GM12878 (cell line): ENCODE data around the gene BBOX1. TPM values are rescaled to one million over a fixed set of nuclear protein-coding genes. Genes with fewer than 3 reads are reported as not detected.

Source experiments
- ATAC-seq: fragments of 200-7000 bp; cut with Tn5 transposase; 3 replicates; pipeline ENCODE4 v1.9.1; 2020; ENCODE audit warnings: mild to moderate bottlenecking, moderate library complexity
- BruUV-seq: library from RNA; stranded (reverse); fragments of 400-500 nt; replicated peaks from 2 replicates; lab custom pipeline; 2021; lab: Mats Ljungman, UMichigan
- CTCF ChIA-PET: fragments of 300-600 bp; sonication (Branson Sonifier 250); formaldehyde crosslinking; extraction: SDS; loops from one replicate; lab custom pipeline; 2021; ENCODE audit warnings: inconsistent platforms; lab: Yijun Ruan, JAX
- POLR2A ChIA-PET: fragments of 350-600 bp; formaldehyde crosslinking; extraction: SDS; loops from one replicate; lab custom pipeline; 2021; ENCODE audit warnings: inconsistent platforms; lab: Charles Lee
- RAD21 ChIA-PET: fragments of 300-600 bp; sonication (Branson Sonifier 250); formaldehyde crosslinking; loops from one replicate; lab custom pipeline; 2023; ENCODE audit warnings: antibody characterized with exemption; ENCODE audit not compliant: unreplicated experiment; lab: Charles Lee
- SMC1A ChIA-PET: fragments of 300-600 bp; sonication (Branson Sonifier 250); formaldehyde crosslinking; loops from one replicate; lab custom pipeline; 2023; ENCODE audit not compliant: unreplicated experiment, uncharacterized antibody; lab: Charles Lee
- DNase-seq: peaks from one replicate; pipeline ENCODE4 v3.0.0-alpha.2; 2011; ENCODE audit warnings: low read depth, low spot score
- FAIRE-seq: peaks from 3 replicates; lab custom pipeline; 2011; peaks lifted over from hg19 to GRCh38; lab: Jason Lieb, UNC
- H2AFZ ChIP-seq: 2 replicates; pipeline ENCODE4 v1.6.0; 2011; ENCODE audit warnings: low read depth, low read length, control low read depth; ENCODE audit not compliant: control insufficient read depth
- H3K27ac ChIP-seq: 2 replicates; pipeline ENCODE4 v1.5.1; 2011; ENCODE audit warnings: control low read depth; ENCODE audit not compliant: control insufficient read depth, insufficient read depth
- H3K27me3 ChIP-seq, 2 experiments: replicated peaks in 1 of 2; 2 replicates each; pipeline versions ENCODE4 v1.6.0 to v1.6.1; 2011; ENCODE audit warnings: low read length in 1 of 2; ENCODE audit not compliant: control insufficient read depth in 2 of 2, insufficient read depth in 2 of 2
- H3K36me3 ChIP-seq, 2 experiments: 2 replicates each; pipeline ENCODE4 v1.5.1; 2011; ENCODE audit warnings: low read length in 1 of 2; ENCODE audit not compliant: control insufficient read depth in 2 of 2, insufficient read depth in 2 of 2
- H3K4me1 ChIP-seq: 2 replicates; pipeline ENCODE4 v1.6.1; 2011; ENCODE audit warnings: mild to moderate bottlenecking, low read length, moderate library complexity, mixed read lengths; ENCODE audit not compliant: control insufficient read depth, insufficient read depth
- H3K4me2 ChIP-seq: 2 replicates; pipeline ENCODE4 v1.6.0; 2011; ENCODE audit warnings: control low read depth; ENCODE audit not compliant: control insufficient read depth, insufficient read depth
- H3K4me3 ChIP-seq: fragments of 200-600 bp; sonication (generic); 2 replicates; pipeline ENCODE4 v1.5.1; 2016
- H3K79me2 ChIP-seq: 2 replicates; pipeline ENCODE4 v1.6.0; 2011; ENCODE audit warnings: low read length; ENCODE audit not compliant: control insufficient read depth, insufficient read depth
- H3K9ac ChIP-seq: 2 replicates; pipeline ENCODE4 v1.8.0; 2011; ENCODE audit warnings: low read length, control low read depth, mixed read lengths; ENCODE audit not compliant: control insufficient read depth, insufficient read depth
- H3K9me3 ChIP-seq: replicated peaks from 3 replicates; pipeline ENCODE4 v1.5.1; 2011; ENCODE audit warnings: mild to moderate bottlenecking, low read length; ENCODE audit not compliant: control insufficient read depth, insufficient read depth
- H4K20me1 ChIP-seq: 2 replicates; pipeline ENCODE4 v1.6.0; 2011; ENCODE audit not compliant: control insufficient read depth, insufficient read depth
- BCL11A ChIP-seq: IDR thresholded peaks from 2 replicates; pipeline ENCODE4 v1.6.1; 2011; ENCODE audit warnings: low read depth, low read length
- CBFB ChIP-seq: IDR thresholded peaks from 2 replicates; pipeline ENCODE4 v1.6.1; 2016; ENCODE audit warnings: antibody characterized with exemption, low read depth
- CHD1 ChIP-seq: IDR thresholded peaks from 2 replicates; pipeline ENCODE4 v1.6.1; 2012; ENCODE audit warnings: low read depth, low read length, improper control_type of control experiment
- EP300 ChIP-seq, 2 experiments: fragments of 150-350 bp in 1 of 2; IDR thresholded peaks; 2 replicates each; pipeline ENCODE4 v1.6.1; 2011 to 2012; ENCODE audit warnings: low read depth in 2 of 2, low read length in 2 of 2, borderline replicate concordance in 1 of 2, improper control_type of control experiment in 1 of 2, inconsistent platforms in 1 of 2; ENCODE audit not compliant: control insufficient read depth in 1 of 2
- HDGF ChIP-seq: fragments of 450-650 bp; IDR thresholded peaks from 2 replicates; pipeline ENCODE4 v1.6.1; 2016; ENCODE audit warnings: antibody characterized with exemption
- IRF4 ChIP-seq: IDR thresholded peaks from 2 replicates; pipeline ENCODE4 v1.6.1; 2011; ENCODE audit warnings: low read depth, low read length
- IRF5 ChIP-seq: fragments of 450-650 bp; IDR thresholded peaks from 2 replicates; pipeline ENCODE4 v1.6.1; 2017; ENCODE audit warnings: borderline replicate concordance
- NFXL1 ChIP-seq: fragments of 450-650 bp; IDR thresholded peaks from 2 replicates; pipeline ENCODE4 v1.6.1; 2017; ENCODE audit warnings: antibody characterized with exemption, mild to moderate bottlenecking, borderline replicate concordance
- STAT3 ChIP-seq: IDR thresholded peaks from 2 replicates; pipeline ENCODE4 v1.6.1; 2011; ENCODE audit warnings: low read depth, low read length, improper control_type of control experiment
- SUPT20H ChIP-seq: IDR thresholded peaks from 2 replicates; pipeline ENCODE4 v1.6.1; 2011; ENCODE audit warnings: low read depth, mild to moderate bottlenecking, low read length, moderate library complexity, borderline replicate concordance; ENCODE audit not compliant: control insufficient read depth
- USF2 ChIP-seq: IDR thresholded peaks from 2 replicates; pipeline ENCODE4 v1.6.1; 2011; ENCODE audit warnings: low read depth, low read length, improper control_type of control experiment, borderline replicate concordance
- WGBS: methylation state at CpG from one replicate; pipeline ENCODE4 v1.1.6; 2016; ENCODE audit warnings: low lambda C conversion rate; ENCODE audit not compliant: insufficient replicate concordance, insufficient coverage; ENCODE audit errors: missing lambda C conversion rate; 5-methylcytosine and 5-hydroxymethylcytosine counted together
- in situ Hi-C: fragments of 300-500 bp; cut with MboI; formaldehyde crosslinking; loops from 9 replicates; pipeline ENCODE4 v1.14.3; 2018; ENCODE audit warnings: mixed read lengths
- intact Hi-C: fragments of 100-400 bp; cut with micrococcal nuclease; formaldehyde crosslinking; loops from one replicate; pipeline ENCODE4 v1.14.2; 2022; ENCODE audit not compliant: unreplicated experiment
- polyA plus RNA-seq, 11 experiments: library from polyadenylated mRNA; depleted of rRNA in 4 of 11; unstranded in 6 of 11; stranded (reverse) in 5 of 11; fragments of >200 nt; fragmentation: Nextera tagmentation in 4 of 11; fragmentation: Illumina TruSeq in 1 of 11; extraction: Ambion mirVana in 4 of 11; extraction: Trizol in 1 of 11; gene quantifications; 1 replicate in 1 of 11; 2 replicates in 10 of 11; pipeline versions ENCODE4 v1.2.1 to v1.2.3, GENCODE V29; 2011 to 2016; ENCODE audit warnings: inconsistent platforms in 2 of 11, missing spikeins in 2 of 11, low read depth in 1 of 11
- total RNA-seq, 4 experiments: library from RNA; depleted of rRNA in 3 of 4; stranded (reverse); fragments of >200 nt in 3 of 4; fragmentation: Illumina TruSeq in 1 of 4; extraction: Trizol in 1 of 4; gene quantifications; 2 replicates each; pipeline versions ENCODE4 v1.2.1 to v1.2.3, GENCODE V29; 2013 to 2021

BBOX1 gene
- total and polyA plus RNA-seq, 10 of the 15 experiments (the other 5 are each of a cell fraction or from before 2014, with no cell fraction given) = 3.5 TPM; not detected in 9

GRCh38 chr11:27058456-27058855, 17.8 kb downstream of the BBOX1 start:
- Histone ChIP-seq H3K4me1 (no peaks in the 10 kb centered on the region), H3K27ac (no peak overlapping the region), H3K79me2 (no peaks in the 10 kb centered on the region), H3K36me3 (no peaks in the 10 kb centered on the region), H3K9ac (no peak overlapping the region), H3K27me3 (no peaks in the 10 kb centered on the region), H4K20me1 (no peaks in the 10 kb centered on the region), H3K4me2 (no peak overlapping the region), H3K4me3 (no peak overlapping the region), H3K9me3 (no peaks in the 10 kb centered on the region), H2AFZ (no peak overlapping the region)
- ATAC-seq (no peak), DNase-seq (no peak), FAIRE-seq (no peak)
- TF ChIP-seq SUPT20H (no peak), BCL11A (no peak), CBFB (no peak), EP300 (IDR thresholded peaks at IDR 0.05; ENCODE audit: borderline replicate concordance in 1 of 2, control insufficient read depth in 1 of 2, low read depth in 2 of 2, low read length in 2 of 2) (no peak), STAT3 (no peak), CHD1 (no peak), IRF5 (no peak), IRF4 (no peak), USF2 (no peak), NFXL1 (no peak), HDGF (no peak)
- intact Hi-C loops = no loop called here
- ChIA-PET SMC1A (no interaction called here), CTCF (no interaction called here), RAD21 (no interaction called here), POLR2A (no interaction called here)
- BruUV-seq = no TSS peak
- 35% methylated on average over 1 of the region's 1 CpG for WGBS
- in situ Hi-C loops = no loop called here
